Measurements from ENCODE around the gene DIS3.

- TF ChIP-seq, protein P1, sequence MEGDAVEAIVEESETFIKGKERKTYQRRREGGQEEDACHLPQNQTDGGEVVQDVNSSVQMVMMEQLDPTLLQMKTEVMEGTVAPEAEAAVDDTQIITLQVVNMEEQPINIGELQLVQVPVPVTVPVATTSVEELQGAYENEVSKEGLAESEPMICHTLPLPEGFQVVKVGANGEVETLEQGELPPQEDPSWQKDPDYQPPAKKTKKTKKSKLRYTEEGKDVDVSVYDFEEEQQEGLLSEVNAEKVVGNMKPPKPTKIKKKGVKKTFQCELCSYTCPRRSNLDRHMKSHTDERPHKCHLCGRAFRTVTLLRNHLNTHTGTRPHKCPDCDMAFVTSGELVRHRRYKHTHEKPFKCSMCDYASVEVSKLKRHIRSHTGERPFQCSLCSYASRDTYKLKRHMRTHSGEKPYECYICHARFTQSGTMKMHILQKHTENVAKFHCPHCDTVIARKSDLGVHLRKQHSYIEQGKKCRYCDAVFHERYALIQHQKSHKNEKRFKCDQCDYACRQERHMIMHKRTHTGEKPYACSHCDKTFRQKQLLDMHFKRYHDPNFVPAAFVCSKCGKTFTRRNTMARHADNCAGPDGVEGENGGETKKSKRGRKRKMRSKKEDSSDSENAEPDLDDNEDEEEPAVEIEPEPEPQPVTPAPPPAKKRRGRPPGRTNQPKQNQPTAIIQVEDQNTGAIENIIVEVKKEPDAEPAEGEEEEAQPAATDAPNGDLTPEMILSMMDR (conservative IDR thresholded peaks at IDR 0.05 in 1 of 2, IDR thresholded peaks at IDR 0.05 in 1 of 2; ENCODE audit: low read depth in 1 of 2, low read length in 2 of 2): no peak
- no peak for TF ChIP-seq EZH2 (IDR thresholded peaks at IDR 0.05; ENCODE audit: low read length, missing control alignments)
Observed at GRCh38 chr13:72727417-72728289, 54.0 kb downstream of the DIS3 start, which contains the start of the genes BORA and MZT1.
